NCI-H2196 treated with DMSO at 0.1 percent for 48 hours (cell line): ENCODE data around the gene GLRX5.
"Not testable (repeated sequence)": the region's sequence is repeated elsewhere in the genome, so short reads cannot be mapped to it uniquely, and the experiment has no call there.

ENCODE experiments used
- DNase-seq: peaks from one replicate; lab custom pipeline; 2025; ENCODE audit not compliant: unreplicated experiment; lab: John Stamatoyannopoulos, UW

The GLRX5 gene

DNA sequence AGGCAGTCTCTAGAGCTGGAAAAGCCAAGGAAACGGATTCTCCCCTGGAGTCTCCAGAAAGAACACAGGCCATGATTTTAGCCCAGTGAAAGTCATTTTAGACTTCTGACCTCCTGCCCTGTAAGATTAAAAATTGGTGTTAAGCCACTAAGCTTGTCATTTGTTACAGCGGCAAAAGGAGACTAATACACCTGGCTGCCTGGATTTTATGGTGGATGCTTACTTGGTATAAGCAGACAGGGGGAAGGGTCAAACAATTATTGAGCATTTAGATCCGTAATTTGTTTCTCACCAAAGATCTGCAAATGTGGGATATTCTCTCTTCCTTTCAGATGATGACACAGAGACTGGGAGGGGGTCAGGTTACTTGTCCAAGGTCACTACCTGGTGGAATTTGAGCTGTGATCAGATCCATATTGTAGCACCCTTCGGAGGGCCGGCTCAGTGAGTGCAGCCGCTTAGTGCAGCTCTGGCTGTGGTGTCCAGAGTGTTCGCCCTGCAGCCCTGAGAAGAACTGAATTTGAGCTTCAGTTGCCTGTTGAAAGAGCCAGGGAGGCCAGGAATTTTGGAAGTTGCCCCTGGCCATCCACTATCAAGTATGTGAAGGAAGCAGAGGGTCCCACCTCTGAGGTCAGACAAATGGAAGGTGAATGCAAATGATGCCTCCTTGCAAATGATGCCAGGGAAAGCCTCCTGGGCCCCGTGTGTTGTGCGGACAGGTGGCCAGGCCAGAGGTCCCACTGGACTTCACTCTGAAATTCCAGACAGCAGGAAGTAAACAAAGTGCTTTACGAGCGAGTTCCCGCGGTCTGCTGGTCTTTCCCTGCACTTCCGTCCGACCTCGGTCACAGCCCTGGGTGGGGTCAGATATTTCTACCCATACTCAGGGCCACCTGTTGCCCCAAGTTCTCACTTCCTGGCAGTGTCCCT, 15.1 kb downstream of the GLRX5 start:
- DNase-seq: no peak

GRCh38 chr14:95551435-95551834, 16.6 kb downstream of the GLRX5 start:
- no peak for DNase-seq

- DNase-seq: no peak
Observed at GRCh38 chr14:95553141-95553540, 18.3 kb downstream of the GLRX5 start.

DNA sequence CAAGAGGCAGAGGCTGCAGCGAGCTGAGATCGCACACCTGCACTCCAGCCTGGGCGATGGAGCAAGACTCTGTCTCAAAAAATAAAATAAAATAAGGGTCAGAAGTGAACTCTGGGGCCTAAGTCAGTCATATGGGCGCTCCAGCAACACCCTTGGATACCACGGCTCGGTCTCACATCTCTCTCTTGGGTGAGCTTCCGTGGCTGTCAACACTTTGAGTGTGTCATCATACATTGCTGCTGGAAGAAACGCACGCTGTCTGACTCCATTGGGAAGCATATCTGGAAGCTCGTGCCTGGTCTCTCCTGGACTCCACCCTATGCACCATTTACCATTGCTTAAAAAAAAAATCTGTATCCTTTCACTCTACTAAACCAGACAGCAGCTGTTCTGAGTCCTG, 20.2 kb downstream of the GLRX5 start:
- DNase-seq: no peak

DNA sequence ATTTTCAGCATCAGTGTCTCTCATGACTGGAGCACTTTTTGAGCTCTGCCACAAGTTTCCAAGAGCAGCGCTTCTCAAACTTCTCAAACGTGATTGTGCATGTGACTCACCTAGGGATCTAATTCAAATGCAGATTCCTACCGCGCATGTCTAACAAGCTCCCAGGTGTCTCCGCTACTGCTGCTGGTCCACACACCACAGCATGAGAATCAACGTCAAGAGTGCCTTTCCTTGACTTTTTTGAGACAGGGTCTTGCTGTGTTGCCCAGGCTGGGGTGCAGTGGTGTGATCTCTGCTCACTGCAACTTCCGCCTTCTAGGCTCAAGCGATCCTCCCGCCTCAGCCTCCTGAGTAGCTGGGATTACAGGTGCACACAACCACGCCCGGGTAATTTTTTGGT, 22.4 kb downstream of the GLRX5 start:
- DNase-seq: no peak

DNA sequence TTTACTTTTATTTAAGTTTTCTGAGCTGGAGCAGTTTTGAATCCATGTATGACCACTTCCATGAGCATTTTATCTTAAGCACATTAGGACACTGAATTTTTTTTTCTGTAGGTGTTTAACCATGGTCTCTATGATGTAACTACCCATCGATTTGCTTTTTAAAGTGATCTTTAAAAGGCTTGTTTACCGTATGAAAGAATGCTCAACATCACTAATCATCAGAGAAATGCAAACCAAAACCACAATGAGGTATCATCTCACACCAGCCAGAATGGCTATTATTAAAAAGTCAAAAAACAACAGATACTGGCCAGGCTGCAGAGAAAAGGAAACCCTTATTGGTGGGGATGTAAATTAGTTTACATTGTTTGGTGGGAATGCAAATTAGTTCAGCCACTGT, 23.0 kb downstream of the GLRX5 start:
- no peak for DNase-seq

- DNase-seq: no peak
Observed at GRCh38 chr14:95559203-95559602, 24.4 kb downstream of the GLRX5 start.

- DNase-seq: peak; percentile 50
Observed at GRCh38 chr14:95561001-95561412, 26.2 kb downstream of the GLRX5 start.

DNA sequence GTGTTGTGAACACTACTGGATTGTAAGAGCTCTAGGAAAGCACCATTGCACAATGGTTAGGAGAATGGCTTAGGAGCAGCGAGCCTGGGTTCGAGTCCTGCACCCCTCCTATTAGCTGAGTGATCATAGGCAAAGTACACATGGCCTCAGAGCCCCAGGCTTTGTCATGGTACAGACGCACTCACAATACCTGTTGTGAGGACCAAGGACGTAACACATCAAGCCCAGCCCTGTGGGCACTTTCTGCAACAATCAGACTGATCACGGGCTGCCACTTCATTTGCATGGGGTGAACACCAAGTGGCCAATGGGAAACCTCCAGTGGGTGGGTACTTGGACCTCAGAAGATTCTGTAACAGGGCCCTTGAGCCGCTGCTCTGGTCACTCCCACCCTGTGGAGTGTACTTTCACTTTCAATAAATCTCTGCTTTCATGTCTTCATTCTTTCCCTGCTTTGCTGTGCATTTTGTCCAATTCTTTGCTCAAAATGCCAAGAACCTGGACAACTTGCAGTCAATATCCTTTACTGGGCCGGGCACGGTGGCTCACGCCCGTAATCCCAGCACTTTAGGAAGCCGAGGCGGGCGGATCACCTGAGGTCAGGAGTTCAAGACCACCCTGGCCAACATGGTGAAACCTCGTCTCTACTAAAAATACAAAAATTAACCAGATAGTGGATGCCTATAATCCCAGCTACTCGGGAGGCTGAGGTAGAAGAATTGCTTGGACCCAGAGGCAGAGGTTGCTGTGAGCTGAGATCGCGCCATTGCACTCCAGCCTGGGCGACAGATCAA, 28.2 kb downstream of the GLRX5 start:
- DNase-seq: no peak

- no peak for DNase-seq
Observed at GRCh38 chr14:95564060-95564459, 29.2 kb downstream of the GLRX5 start.

DNA sequence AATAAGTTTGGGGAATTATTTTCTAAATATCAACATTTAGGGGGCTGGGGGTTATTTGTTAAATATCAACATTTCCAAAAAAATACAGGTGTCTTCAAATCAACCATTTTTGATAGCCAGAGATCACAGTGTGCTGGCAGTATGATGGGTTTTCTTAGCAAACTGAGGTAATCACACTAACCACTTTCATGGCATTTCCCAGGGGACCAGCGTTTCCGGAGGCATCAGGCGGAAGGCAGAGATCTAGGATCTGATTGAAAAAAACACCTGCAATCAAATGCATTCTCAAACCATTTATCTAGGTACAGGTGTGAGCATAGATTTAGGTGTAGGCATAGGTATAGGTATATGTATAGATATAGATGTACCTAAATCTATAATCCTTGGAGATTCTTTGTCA, 34.6 kb downstream of the GLRX5 start:
- DNase-seq: no peak

DNA sequence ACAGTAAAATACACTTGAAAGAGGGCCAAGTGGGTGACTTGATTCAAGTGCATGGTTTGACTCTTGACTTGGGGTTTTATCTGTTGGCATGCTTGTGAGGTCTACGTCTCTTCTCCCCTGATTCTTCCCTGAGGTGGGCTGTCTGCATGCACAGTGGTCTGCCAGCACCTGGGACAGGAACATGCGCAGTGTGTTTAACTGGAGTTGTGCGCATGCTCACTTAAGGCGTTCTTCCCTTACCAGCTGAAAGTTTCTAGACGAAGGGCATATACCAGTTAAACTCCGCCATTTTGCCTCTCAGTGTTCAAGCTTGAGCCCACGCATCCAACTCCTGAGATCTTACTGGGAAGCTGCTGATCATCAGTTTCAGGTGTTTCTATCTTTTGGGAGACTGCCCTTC, 38.5 kb downstream of the GLRX5 start:
- no peak for DNase-seq

DNA sequence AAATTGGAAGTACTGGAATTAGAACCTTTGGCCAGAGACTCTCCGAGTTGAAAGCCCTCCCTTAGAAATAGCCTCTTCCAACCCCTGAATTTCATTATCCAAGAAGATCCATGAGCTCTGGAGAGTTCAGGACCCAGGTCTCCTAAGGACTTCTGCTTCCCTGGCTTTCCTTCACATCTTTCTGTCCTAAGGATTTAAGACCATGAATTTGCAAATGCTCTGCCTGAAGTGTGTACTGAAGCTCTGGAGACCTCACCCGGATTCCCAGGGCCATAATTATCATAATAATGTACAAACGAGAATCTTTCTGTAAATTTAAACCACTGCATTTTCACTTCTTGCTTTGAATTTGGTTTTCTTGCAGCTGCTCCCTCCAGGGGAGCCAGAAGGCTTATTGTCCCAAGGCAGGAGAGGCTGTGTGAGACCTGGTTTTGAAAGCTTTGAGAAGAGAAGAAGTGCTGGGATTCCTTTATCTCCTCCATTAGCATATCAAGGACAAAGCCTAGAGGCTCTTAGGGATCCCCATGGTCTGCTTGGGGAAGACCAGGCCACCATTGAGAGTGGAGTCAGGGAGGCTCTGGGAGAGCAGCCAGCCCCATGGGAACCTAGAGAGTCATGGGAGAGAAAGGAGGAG, 41.1 kb downstream of the GLRX5 start:
- no peak for DNase-seq

- DNase-seq: no peak
Observed at GRCh38 chr14:95577067-95577800, 42.4 kb downstream of the GLRX5 start.

DNA sequence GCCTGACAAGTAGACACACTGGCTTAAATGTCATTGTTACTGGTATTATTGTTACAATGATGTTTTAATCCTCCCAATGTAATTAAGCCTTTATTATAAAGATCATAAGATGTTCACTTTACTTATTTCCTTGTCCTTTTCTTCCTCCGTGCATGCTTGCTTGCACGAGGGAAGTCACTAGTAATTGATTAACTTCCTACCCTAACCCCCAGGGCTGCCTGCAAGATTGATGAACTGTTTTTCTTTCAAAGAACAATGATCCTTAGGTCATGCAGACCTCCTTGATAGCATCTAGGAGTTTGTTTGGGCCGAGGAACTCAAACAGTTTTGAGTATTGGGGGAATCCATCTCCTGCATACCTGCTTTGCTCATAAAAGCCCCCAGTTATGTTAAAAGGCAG, 43.0 kb downstream of the GLRX5 start:
- DNase-seq: no peak

GRCh38 chr14:95583836-95584617, 49.2 kb downstream of the GLRX5 start:
- not testable (repeated sequence) for DNase-seq

DNA sequence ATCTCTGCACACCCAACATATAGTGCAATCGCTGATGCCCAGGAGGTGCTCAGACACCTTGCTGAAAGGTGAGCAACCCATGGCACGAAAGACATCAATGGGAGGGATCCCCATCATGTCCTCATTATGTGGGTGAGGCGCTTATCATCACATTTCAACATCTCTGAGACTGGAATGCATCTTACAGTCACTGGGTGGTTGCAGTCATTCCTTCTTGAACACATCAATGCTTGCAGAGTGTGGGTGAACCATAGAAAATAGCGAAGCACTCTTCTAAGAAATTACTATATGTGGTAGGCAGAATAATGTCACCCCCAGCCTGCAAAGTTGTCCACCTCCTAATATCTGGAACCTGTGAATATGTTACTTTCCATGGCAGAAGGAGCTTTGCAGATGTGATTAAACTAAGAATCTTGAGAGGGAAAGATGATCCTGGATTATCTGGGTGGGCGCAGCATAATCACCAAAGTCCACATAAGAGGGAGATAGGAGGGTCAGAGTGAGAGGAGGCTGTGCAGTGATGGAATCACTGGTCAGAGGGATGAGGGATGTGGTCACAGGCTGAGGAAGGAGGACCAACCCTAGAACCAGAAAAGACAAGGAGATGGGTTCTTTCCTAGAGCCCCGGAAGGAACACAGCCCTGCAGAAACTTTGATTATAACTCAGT, 51.2 kb downstream of the GLRX5 start:
- DNase-seq: no peak

DNA sequence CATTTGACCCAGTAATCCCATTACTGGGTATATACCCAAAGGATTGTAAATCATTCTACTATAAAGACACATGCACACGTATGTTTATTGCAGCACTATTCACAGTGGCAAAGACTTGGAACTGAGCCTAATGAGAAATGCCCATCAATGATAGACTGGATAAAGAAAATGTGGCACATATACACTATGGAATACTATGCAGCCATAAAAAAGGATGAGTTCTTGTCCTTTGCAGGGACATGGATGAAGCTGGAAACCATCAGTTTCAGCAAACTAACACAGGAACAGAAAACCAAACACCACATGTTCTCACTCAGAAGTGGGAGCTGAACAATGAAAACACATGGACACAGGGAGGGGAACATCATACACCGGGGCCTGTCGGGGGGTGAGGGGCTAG, 56.3 kb downstream of the GLRX5 start:
- not testable (repeated sequence) for DNase-seq
